ENCODE data around the gene CHRM2. TPM values are rescaled to one million over a fixed set of nuclear protein-coding genes. Genes with fewer than 3 reads are reported as not detected.

Gene CHRM2
- total RNA-seq, 1 donor from 2014 or later, result not detected

- peaks cover 4% of the 10 kb centered on the region for H3K4me1 Mint-ChIP-seq
- H3K27me3 Mint-ChIP-seq (ENCODE audit: insufficient read depth, low read depth), result no peaks in the 10 kb centered on the region
- no peak overlapping the region for H3K4me3 Mint-ChIP-seq
- no peak overlapping the region for H3K4me3 ChIP-seq
- H3F3A ChIP-seq (ENCODE audit: low read depth), result no peaks in the 10 kb centered on the region
- no peaks in the 10 kb centered on the region for H3K79me2 ChIP-seq (ENCODE audit: low read depth)
- H3K9me3 Mint-ChIP-seq, result no peaks in the 10 kb centered on the region
- no peak overlapping the region for H3K27ac Mint-ChIP-seq
- no peak overlapping the region for H3K4me2 ChIP-seq
- no peak overlapping the region for H3K9ac ChIP-seq
- TF ChIP-seq EZH2phosphoT487 (IDR thresholded peaks at IDR 0.05), result no peak
- TF ChIP-seq EZH2 (IDR thresholded peaks at IDR 0.05), result no peak
- TF ChIP-seq CTCF (IDR thresholded peaks at IDR 0.05), result no peak
- peaks cover 9% of the 10 kb centered on the region for H3K4me1 ChIP-seq
- no peaks in the 10 kb centered on the region for H3K9me3 ChIP-seq (ENCODE audit: low read depth)
- no peak overlapping the region for H3K27ac ChIP-seq
- no peaks in the 10 kb centered on the region for H3K36me3 Mint-ChIP-seq
- H3K27me3 ChIP-seq, result no peaks in the 10 kb centered on the region
- no peaks in the 10 kb centered on the region for H3K36me3 ChIP-seq
- H2AFZ ChIP-seq (replicated peaks), result no peak overlapping the region
- no peak for DNase-seq (ENCODE audit: low spot score)
- H4K20me1 ChIP-seq (ENCODE audit: low read depth), result no peaks in the 10 kb centered on the region
Measured at GRCh38 chr7:137001478-137001877, 133.0 kb downstream of the CHRM2 start.

GRCh38 chr7:137003086-137003485 is 134.6 kb downstream of the CHRM2 start:
- Histone ChIP-seq H3F3A (ENCODE audit: low read depth) (no peaks in the 10 kb centered on the region), H2AFZ (replicated peaks) (no peak overlapping the region), H3K4me1 (peaks cover 9% of the 10 kb centered on the region), H3K79me2 (ENCODE audit: low read depth) (no peaks in the 10 kb centered on the region), H3K27me3 (no peaks in the 10 kb centered on the region), H3K4me3 (no peak overlapping the region), H3K36me3 (no peaks in the 10 kb centered on the region), H3K27ac (no peak overlapping the region), H4K20me1 (ENCODE audit: low read depth) (no peaks in the 10 kb centered on the region), H3K4me2 (no peak overlapping the region), H3K9ac (no peak overlapping the region), H3K9me3 (ENCODE audit: low read depth) (no peaks in the 10 kb centered on the region)
- H3K36me3 Mint-ChIP-seq, result no peaks in the 10 kb centered on the region
- no peak overlapping the region for H3K27ac Mint-ChIP-seq
- no peak for TF ChIP-seq CTCF (IDR thresholded peaks at IDR 0.05)
- TF ChIP-seq EZH2phosphoT487 (IDR thresholded peaks at IDR 0.05), result no peak
- TF ChIP-seq EZH2 (IDR thresholded peaks at IDR 0.05), result no peak
- H3K9me3 Mint-ChIP-seq, result no peaks in the 10 kb centered on the region
- H3K4me1 Mint-ChIP-seq, result peaks cover 4% of the 10 kb centered on the region
- H3K27me3 Mint-ChIP-seq (ENCODE audit: insufficient read depth, low read depth), result no peaks in the 10 kb centered on the region
- H3K4me3 Mint-ChIP-seq, result no peak overlapping the region
- no peak for DNase-seq (ENCODE audit: low spot score)

GRCh38 chr7:137003566-137003965 is 135.1 kb downstream of the CHRM2 start:
- Mint-ChIP-seq H3K27me3 (ENCODE audit: insufficient read depth, low read depth) (no peaks in the 10 kb centered on the region), H3K4me3 (no peak overlapping the region), H3K27ac (no peak overlapping the region), H3K36me3 (no peaks in the 10 kb centered on the region), H3K4me1 (peaks cover 4% of the 10 kb centered on the region), H3K9me3 (no peaks in the 10 kb centered on the region)
- H3K9ac ChIP-seq, result no peak overlapping the region
- no peaks in the 10 kb centered on the region for H3K27me3 ChIP-seq
- no peaks in the 10 kb centered on the region for H3F3A ChIP-seq (ENCODE audit: low read depth)
- no peak for DNase-seq (ENCODE audit: low spot score)
- H4K20me1 ChIP-seq (ENCODE audit: low read depth), result no peaks in the 10 kb centered on the region
- TF ChIP-seq EZH2 (IDR thresholded peaks at IDR 0.05) (no peak), EZH2phosphoT487 (IDR thresholded peaks at IDR 0.05) (no peak), CTCF (IDR thresholded peaks at IDR 0.05) (no peak)
- H3K27ac ChIP-seq, result no peak overlapping the region
- peaks cover 9% of the 10 kb centered on the region for H3K4me1 ChIP-seq
- no peak overlapping the region for H2AFZ ChIP-seq (replicated peaks)
- H3K9me3 ChIP-seq (ENCODE audit: low read depth), result no peaks in the 10 kb centered on the region
- H3K36me3 ChIP-seq, result no peaks in the 10 kb centered on the region
- no peak overlapping the region for H3K4me3 ChIP-seq
- H3K79me2 ChIP-seq (ENCODE audit: low read depth), result no peaks in the 10 kb centered on the region
- no peak overlapping the region for H3K4me2 ChIP-seq
